ENCODE data around the gene CD14. TPM values are rescaled to one million over a fixed set of nuclear protein-coding genes. Genes with fewer than 3 reads are reported as not detected.

Gene CD14
- total RNA-seq, 1 experiment from 2014 or later = 0.13 TPM

DNA sequence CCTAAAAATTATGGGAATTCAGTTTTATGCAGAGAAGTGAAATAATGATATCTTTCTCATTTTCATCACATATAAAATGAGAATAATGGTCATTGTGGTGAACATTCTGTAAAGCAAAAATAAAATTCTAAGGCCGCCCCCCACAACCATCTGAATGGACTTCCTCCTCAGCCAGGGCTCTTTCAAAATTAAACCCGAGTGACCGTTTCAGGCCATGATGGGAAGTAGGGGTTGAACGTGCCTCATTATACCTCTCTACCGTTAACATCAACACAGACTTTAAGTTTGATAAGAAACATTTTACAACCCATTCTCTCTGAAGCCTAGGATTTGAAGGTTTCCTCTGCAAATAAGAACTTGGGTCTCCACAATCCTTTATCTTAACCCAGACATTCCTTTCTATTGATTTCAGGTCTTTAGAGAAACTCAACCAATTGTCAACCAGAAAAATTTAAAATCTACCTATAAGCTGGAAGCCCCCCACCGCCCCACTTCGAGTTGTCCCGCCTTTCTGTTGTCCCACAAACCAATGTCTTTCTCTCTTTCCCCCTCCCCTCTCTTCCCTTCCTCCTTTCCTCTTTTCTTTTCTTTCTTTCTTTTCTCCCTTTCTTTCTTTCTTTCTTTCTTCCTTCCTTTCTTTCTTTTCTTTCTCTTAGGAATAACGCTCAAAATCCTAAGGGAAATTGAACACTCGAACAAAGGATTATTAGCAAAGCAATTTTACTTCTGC lies 4.6 kb upstream of the CD14 start:
- Mint-ChIP-seq H3K36me3 (ENCODE audit: insufficient read depth in 1 of 3, low read depth in 3 of 3) (peaks cover 5 to 22% (median 18%) of the 10 kb centered on the region in 3 experiments; a peak in 5 of 7 replicates), H3K9me3 (peaks cover 5 to 10% of the 10 kb centered on the region in 2 experiments), H3K27ac (no peak overlapping the region), H3K27me3 (ENCODE audit: low read depth) (peaks cover 3% of the 10 kb centered on the region; the same call in 1 of the 2 replicates), H3K4me3 (no peak overlapping the region), H3K4me1 (peaks cover 19 to 26% of the 10 kb centered on the region in 2 experiments)
- Histone ChIP-seq H2BK15ac (ENCODE audit: low read depth, low read length) (no peak overlapping the region), H2BK5ac (ENCODE audit: insufficient read length, low read length) (no peak overlapping the region), H3K9ac (ENCODE audit: extremely low read depth, insufficient read length, low read length) (no peak overlapping the region), H3K9me3 (ENCODE audit: control insufficient read depth, low read depth, low read length) (no peaks in the 10 kb centered on the region), H3K23ac (ENCODE audit: insufficient read length, low read depth, low read length) (no peak overlapping the region), H2BK120ac (ENCODE audit: low read depth, low read length, poor library complexity, severe bottlenecking) (no peak overlapping the region), H2AFZ (ENCODE audit: low read length) (no peak overlapping the region), H3K23me2 (ENCODE audit: insufficient read length, low read depth, low read length, poor library complexity, severe bottlenecking) (peaks cover 6% of the 10 kb centered on the region), H3K27me3 (ENCODE audit: insufficient read depth, low read length) (no peaks in the 10 kb centered on the region), H3K4me2 (ENCODE audit: insufficient read depth, insufficient read length, low read length) (no peak overlapping the region), H3K18ac (ENCODE audit: insufficient read length, low read depth, low read length) (no peak overlapping the region), H3K14ac (ENCODE audit: insufficient read depth, low read length) (no peak overlapping the region), H3K27ac (ENCODE audit: insufficient read length, low read depth, low read length) (no peak overlapping the region), H3T11ph (ENCODE audit: low read length) (no peak overlapping the region), H4K91ac (ENCODE audit: insufficient read length, low read depth, low read length) (no peak overlapping the region), H4K20me1 (ENCODE audit: control insufficient read depth, insufficient read depth, insufficient read length) (no peaks in the 10 kb centered on the region), H3K4me1 (ENCODE audit: insufficient read depth, low read length) (no peaks in the 10 kb centered on the region), H2BK12ac (ENCODE audit: insufficient read length, low read depth, low read length) (no peak overlapping the region), H4K5ac (ENCODE audit: insufficient read length, low read depth, low read length) (no peak overlapping the region), H3K79me1 (ENCODE audit: insufficient read depth, low read depth, low read length, poor library complexity, severe bottlenecking) (no peaks in the 10 kb centered on the region), H3K4ac (ENCODE audit: low read depth, low read length) (no peak overlapping the region), H4K8ac (replicated peaks; ENCODE audit: insufficient read length, low read depth, low read length) (no peak overlapping the region), H2BK20ac (ENCODE audit: low read depth, low read length, poor library complexity, severe bottlenecking) (no peak overlapping the region), H3K79me2 (ENCODE audit: insufficient read depth, low read length) (no peaks in the 10 kb centered on the region), H3K56ac (ENCODE audit: insufficient read length, low read depth, low read length) (no peak overlapping the region), H2AK5ac (ENCODE audit: insufficient read length, low read length) (no peak overlapping the region)
- TF ChIP-seq, protein P1, sequence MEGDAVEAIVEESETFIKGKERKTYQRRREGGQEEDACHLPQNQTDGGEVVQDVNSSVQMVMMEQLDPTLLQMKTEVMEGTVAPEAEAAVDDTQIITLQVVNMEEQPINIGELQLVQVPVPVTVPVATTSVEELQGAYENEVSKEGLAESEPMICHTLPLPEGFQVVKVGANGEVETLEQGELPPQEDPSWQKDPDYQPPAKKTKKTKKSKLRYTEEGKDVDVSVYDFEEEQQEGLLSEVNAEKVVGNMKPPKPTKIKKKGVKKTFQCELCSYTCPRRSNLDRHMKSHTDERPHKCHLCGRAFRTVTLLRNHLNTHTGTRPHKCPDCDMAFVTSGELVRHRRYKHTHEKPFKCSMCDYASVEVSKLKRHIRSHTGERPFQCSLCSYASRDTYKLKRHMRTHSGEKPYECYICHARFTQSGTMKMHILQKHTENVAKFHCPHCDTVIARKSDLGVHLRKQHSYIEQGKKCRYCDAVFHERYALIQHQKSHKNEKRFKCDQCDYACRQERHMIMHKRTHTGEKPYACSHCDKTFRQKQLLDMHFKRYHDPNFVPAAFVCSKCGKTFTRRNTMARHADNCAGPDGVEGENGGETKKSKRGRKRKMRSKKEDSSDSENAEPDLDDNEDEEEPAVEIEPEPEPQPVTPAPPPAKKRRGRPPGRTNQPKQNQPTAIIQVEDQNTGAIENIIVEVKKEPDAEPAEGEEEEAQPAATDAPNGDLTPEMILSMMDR (conservative IDR thresholded peaks at IDR 0.05) = no peak
- DNase-seq = no peak
- WGBS (ENCODE audit: extremely low coverage, insufficient read length, low lambda C conversion rate) = no CpG with 5 or more reads among the region's 10 CpGs

Measured in H9 (cell line).